Glutamatergic neuron (in vitro differentiated cells): ENCODE results near the gene CAMKK2. TPM values are rescaled to one million over a fixed set of nuclear protein-coding genes. Genes with fewer than 3 reads are reported as not detected.
"Not testable (repeated sequence)": the region's sequence is repeated elsewhere in the genome, so short reads cannot be mapped to it uniquely, and the experiment has no call there.

ENCODE experiments used
- DNase-seq: peaks from one replicate; pipeline ENCODE4 v3.0.0; 2022
- H3K27ac Mint-ChIP-seq: one replicate; pipeline ENCODE4 v1.8.0; 2020; ENCODE audit warnings: mild to moderate bottlenecking, mixed read lengths, inconsistent platforms; ENCODE audit not compliant: unreplicated experiment
- H3K27me3 Mint-ChIP-seq: one replicate; pipeline ENCODE4 v1.8.0; 2020; ENCODE audit warnings: mild to moderate bottlenecking, moderate library complexity, mixed read lengths, inconsistent platforms; ENCODE audit not compliant: unreplicated experiment
- H3K36me3 Mint-ChIP-seq: one replicate; pipeline ENCODE4 v1.8.0; 2020; ENCODE audit warnings: mild to moderate bottlenecking, mixed read lengths, inconsistent platforms; ENCODE audit not compliant: unreplicated experiment
- H3K4me1 Mint-ChIP-seq: one replicate; pipeline ENCODE4 v1.8.0; 2020; ENCODE audit warnings: mild to moderate bottlenecking, low read depth, mixed read lengths, inconsistent platforms; ENCODE audit not compliant: unreplicated experiment
- H3K4me3 Mint-ChIP-seq: one replicate; pipeline ENCODE4 v1.8.0; 2020; ENCODE audit warnings: mild to moderate bottlenecking, mixed read lengths, inconsistent platforms; ENCODE audit not compliant: unreplicated experiment
- H3K9me3 Mint-ChIP-seq: one replicate; pipeline ENCODE4 v1.8.0; 2020; ENCODE audit warnings: mild to moderate bottlenecking, moderate library complexity, mixed read lengths, inconsistent platforms; ENCODE audit not compliant: unreplicated experiment
- total RNA-seq: library from RNA; stranded (reverse); fragmentation: NEBNext Ultra II Directional; extraction: Animal tissue kit (Norgen Biotek cat#: 25700); gene quantifications from one replicate; pipeline ENCODE4 v1.2.1, GENCODE V29; 2021; ENCODE audit not compliant: unreplicated experiment
- TF ChIP-seq, protein P1 (sequence below): fragments of 200-600 bp; sonication (generic); IDR thresholded peaks from one replicate; pipeline ENCODE4 v1.5.0; 2021; ENCODE audit not compliant: partially characterized antibody, unreplicated experiment

The CAMKK2 gene
- total RNA-seq, 1 donor from 2014 or later = 50.2 TPM

GRCh38 chr12:121263206-121263935, 33.1 kb downstream of the CAMKK2 start:
- Mint-ChIP-seq H3K36me3 (no peaks in the 10 kb centered on the region), H3K4me1 (no peaks in the 10 kb centered on the region), H3K4me3 (no peak overlapping the region), H3K27ac (no peak overlapping the region), H3K9me3 (no peaks in the 10 kb centered on the region), H3K27me3 (peaks cover 5% of the 10 kb centered on the region)
- DNase-seq = no peak
- TF ChIP-seq, protein P1, sequence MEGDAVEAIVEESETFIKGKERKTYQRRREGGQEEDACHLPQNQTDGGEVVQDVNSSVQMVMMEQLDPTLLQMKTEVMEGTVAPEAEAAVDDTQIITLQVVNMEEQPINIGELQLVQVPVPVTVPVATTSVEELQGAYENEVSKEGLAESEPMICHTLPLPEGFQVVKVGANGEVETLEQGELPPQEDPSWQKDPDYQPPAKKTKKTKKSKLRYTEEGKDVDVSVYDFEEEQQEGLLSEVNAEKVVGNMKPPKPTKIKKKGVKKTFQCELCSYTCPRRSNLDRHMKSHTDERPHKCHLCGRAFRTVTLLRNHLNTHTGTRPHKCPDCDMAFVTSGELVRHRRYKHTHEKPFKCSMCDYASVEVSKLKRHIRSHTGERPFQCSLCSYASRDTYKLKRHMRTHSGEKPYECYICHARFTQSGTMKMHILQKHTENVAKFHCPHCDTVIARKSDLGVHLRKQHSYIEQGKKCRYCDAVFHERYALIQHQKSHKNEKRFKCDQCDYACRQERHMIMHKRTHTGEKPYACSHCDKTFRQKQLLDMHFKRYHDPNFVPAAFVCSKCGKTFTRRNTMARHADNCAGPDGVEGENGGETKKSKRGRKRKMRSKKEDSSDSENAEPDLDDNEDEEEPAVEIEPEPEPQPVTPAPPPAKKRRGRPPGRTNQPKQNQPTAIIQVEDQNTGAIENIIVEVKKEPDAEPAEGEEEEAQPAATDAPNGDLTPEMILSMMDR = no peak

- Mint-ChIP-seq H3K27me3 (peaks cover 5% of the 10 kb centered on the region), H3K9me3 (no peaks in the 10 kb centered on the region), H3K4me3 (no peak overlapping the region), H3K27ac (no peak overlapping the region), H3K4me1 (no peaks in the 10 kb centered on the region), H3K36me3 (no peaks in the 10 kb centered on the region)
- TF ChIP-seq, protein P1 = no peak
- no peak for DNase-seq
Observed at GRCh38 chr12:121261398-121261797, 35.1 kb downstream of the CAMKK2 start.

DNA sequence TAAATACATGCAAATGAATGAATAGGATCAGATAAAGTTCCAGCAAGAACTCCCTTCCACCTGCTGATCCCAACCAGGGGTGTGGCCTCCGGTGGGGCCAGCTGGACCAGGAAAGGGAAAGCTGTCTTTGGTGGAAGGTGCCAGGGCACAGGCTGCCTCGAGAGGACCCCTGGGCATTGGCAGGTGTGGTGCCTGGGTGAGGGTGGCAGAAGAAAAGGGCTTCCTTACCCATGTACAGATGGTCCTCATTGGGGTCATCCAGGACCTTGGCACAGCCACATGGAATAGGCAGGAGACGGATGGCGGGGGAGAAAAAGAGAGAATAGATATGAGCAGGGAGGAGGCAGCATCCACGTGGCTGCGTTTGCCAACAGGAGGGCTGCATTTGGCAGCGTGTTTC, 36.4 kb downstream of the CAMKK2 start:
- TF ChIP-seq, protein P1 = no peak
- no peak overlapping the region for H3K4me3 Mint-ChIP-seq
- H3K4me1 Mint-ChIP-seq = no peaks in the 10 kb centered on the region
- H3K36me3 Mint-ChIP-seq = peaks cover 5% of the 10 kb centered on the region
- no peak for DNase-seq
- H3K9me3 Mint-ChIP-seq = no peaks in the 10 kb centered on the region
- peaks cover 5% of the 10 kb centered on the region for H3K27me3 Mint-ChIP-seq
- no peak overlapping the region for H3K27ac Mint-ChIP-seq

GRCh38 chr12:121259074-121259473, 37.4 kb downstream of the CAMKK2 start:
- H3K4me1 Mint-ChIP-seq = no peaks in the 10 kb centered on the region
- no peaks in the 10 kb centered on the region for H3K9me3 Mint-ChIP-seq
- H3K4me3 Mint-ChIP-seq = no peak overlapping the region
- no peak overlapping the region for H3K27ac Mint-ChIP-seq
- TF ChIP-seq, protein P1 = no peak
- peaks cover 5% of the 10 kb centered on the region for H3K27me3 Mint-ChIP-seq
- no peak for DNase-seq
- peaks cover 11% of the 10 kb centered on the region for H3K36me3 Mint-ChIP-seq

DNA sequence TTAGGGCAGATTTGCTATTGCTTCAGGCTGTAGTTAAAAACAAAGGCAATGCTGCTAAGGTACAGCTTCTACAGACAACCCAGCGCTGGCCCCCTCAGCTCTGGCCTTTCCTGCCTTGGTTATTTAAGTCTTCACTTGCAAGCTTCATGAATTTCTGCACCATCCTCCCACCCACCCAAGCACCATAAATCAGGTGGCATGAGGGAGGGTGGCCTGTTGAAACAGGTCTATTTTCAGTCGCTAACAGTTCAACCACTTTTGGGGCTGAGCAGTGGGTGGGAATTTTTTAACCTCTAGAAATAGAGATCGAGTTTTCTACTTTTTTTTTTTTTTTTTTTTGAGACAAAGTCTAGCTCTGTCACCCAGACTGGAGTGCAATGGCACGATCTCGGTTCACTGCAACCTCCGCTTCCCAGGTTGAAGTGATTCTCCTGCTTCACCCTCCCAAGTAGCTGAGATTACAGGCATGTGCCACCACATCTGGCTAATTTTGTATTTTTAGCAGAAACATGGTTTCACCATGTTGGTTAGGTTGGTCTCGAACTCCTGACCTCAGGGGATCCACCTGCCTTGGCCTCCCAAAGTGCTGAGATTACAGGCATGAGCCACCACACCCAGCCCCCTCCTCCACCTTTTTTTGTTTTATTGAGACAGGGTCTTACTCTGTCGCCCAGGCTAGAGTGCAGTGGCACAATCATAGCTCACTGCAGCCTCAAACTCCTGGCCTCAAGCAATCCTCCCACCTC, 38.6 kb downstream of the CAMKK2 start:
- H3K4me3 Mint-ChIP-seq, H3K9me3 Mint-ChIP-seq, H3K27ac Mint-ChIP-seq, DNase-seq, H3K4me1 Mint-ChIP-seq, H3K27me3 Mint-ChIP-seq: not testable (repeated sequence)
- peaks cover 23% of the 10 kb centered on the region for H3K36me3 Mint-ChIP-seq
